DOHH2 (cell line): ENCODE data around the gene OTOP3.

ENCODE experiments used
- EZH2phosphoT487 ChIP-seq: fragments of 200-600 bp; sonication (generic); IDR thresholded peaks from 2 replicates; pipeline ENCODE4 v1.6.1; 2017; ENCODE audit warnings: borderline replicate concordance, mild to moderate bottlenecking, antibody characterized with exemption, low read length, moderate library complexity, mixed read lengths
- TF ChIP-seq, protein P1 (sequence below): fragments of 200-600 bp; sonication (generic); IDR thresholded peaks from one replicate; pipeline ENCODE4 v1.5.1; 2014; ENCODE audit warnings: antibody characterized with exemption, mild to moderate bottlenecking, low read depth, low read length; ENCODE audit not compliant: poor library complexity, severe bottlenecking

GRCh38 chr17:74992223-74992622 is 56.5 kb downstream of the OTOP3 start:
- TF ChIP-seq, protein P1, sequence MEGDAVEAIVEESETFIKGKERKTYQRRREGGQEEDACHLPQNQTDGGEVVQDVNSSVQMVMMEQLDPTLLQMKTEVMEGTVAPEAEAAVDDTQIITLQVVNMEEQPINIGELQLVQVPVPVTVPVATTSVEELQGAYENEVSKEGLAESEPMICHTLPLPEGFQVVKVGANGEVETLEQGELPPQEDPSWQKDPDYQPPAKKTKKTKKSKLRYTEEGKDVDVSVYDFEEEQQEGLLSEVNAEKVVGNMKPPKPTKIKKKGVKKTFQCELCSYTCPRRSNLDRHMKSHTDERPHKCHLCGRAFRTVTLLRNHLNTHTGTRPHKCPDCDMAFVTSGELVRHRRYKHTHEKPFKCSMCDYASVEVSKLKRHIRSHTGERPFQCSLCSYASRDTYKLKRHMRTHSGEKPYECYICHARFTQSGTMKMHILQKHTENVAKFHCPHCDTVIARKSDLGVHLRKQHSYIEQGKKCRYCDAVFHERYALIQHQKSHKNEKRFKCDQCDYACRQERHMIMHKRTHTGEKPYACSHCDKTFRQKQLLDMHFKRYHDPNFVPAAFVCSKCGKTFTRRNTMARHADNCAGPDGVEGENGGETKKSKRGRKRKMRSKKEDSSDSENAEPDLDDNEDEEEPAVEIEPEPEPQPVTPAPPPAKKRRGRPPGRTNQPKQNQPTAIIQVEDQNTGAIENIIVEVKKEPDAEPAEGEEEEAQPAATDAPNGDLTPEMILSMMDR = no peak
- no peak for TF ChIP-seq EZH2phosphoT487
